GM10266 (cell line): ENCODE data around the gene PXMP4.

Source experiments
- DNase-seq: peaks from one replicate; pipeline ENCODE4 v3.0.0; 2012; ENCODE audit errors: extremely low spot score
- TF ChIP-seq, protein P1 (sequence below): IDR thresholded peaks from 2 replicates; pipeline ENCODE4 v1.5.1; 2012; ENCODE audit warnings: mild to moderate bottlenecking, low read depth; ENCODE audit not compliant: control insufficient read depth, insufficient read depth; ENCODE audit errors: missing control alignments

PXMP4 gene

GRCh38 chr20:33719989-33720709 is at the start of gene PXMP4:
PXMP4 (minus strand) TSS chr20:33720310; CDS start chr20:33720207, 103 bp downstream.
- peak; percentile 96 for DNase-seq
- TF ChIP-seq, protein P1, sequence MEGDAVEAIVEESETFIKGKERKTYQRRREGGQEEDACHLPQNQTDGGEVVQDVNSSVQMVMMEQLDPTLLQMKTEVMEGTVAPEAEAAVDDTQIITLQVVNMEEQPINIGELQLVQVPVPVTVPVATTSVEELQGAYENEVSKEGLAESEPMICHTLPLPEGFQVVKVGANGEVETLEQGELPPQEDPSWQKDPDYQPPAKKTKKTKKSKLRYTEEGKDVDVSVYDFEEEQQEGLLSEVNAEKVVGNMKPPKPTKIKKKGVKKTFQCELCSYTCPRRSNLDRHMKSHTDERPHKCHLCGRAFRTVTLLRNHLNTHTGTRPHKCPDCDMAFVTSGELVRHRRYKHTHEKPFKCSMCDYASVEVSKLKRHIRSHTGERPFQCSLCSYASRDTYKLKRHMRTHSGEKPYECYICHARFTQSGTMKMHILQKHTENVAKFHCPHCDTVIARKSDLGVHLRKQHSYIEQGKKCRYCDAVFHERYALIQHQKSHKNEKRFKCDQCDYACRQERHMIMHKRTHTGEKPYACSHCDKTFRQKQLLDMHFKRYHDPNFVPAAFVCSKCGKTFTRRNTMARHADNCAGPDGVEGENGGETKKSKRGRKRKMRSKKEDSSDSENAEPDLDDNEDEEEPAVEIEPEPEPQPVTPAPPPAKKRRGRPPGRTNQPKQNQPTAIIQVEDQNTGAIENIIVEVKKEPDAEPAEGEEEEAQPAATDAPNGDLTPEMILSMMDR: no peak

DNA sequence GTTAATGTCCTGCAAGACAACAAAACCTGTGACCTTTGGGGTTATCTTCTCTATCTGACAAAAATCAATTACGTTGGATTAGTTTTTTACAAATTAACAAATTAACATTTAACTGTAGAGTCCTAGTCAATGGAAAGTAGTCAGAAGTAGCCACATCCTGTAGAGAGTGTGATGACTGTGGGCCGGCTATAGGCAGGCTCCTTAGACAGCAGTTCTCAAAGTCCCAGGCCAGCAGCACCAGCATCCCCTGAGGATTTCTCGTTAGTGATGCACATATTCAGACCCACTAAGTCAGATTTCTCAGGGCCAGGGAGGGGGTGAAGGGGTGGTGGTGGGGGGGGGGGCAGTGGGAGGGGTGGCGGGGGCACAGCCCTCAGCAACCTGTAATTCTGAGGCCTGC is 48.9 kb upstream of the PXMP4 start:
- TF ChIP-seq, protein P1: no peak
- DNase-seq: no peak

GRCh38 chr20:33767777-33768138 is 47.6 kb upstream of the PXMP4 start:
- DNase-seq: no peak
- TF ChIP-seq, protein P1: no peak

DNA sequence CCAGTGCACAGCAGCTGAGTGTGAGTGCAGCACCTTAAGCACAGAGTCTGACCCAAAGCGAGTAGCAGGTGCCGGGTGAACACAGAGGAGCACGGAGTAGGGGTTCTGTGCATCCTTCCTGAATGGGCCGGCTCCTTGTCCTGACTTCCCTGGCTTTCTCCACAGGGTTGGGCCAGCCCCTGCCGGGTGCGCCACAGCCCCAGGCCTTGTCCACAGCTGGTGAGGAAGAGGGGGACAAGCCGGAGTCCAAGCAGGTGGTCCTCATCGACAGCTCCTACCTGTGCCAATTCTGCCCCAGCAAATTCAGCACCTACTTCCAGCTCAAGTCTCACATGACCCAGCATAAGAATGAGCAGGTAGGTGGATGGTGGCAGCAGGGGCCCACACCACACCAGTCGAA is 46.6 kb upstream of the PXMP4 start:
- DNase-seq: no peak

DNA sequence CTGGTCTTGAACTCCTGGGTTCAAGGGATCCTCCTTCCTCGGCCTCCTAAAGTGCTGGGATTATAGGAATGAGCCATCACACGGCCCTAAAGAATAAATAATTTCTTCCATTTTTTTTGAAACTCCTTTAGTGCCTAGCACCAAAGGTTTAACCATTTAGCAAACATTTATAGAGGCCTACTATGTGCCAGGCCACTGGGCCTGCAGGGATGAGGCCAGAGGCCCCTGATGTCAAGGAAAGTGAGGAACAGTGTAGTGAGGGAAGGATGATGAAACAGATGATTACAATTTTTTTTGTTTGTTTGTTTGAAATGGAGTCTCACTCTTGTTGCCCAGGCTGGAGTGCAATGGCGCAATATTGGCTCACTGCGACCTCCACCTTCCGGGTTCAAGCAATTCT is 45.5 kb upstream of the PXMP4 start:
- DNase-seq: no peak
- TF ChIP-seq, protein P1: no peak

More for the DNA sequence above, 46.6 kb upstream of the PXMP4 start:
- TF ChIP-seq, protein P1: no peak

DNA sequence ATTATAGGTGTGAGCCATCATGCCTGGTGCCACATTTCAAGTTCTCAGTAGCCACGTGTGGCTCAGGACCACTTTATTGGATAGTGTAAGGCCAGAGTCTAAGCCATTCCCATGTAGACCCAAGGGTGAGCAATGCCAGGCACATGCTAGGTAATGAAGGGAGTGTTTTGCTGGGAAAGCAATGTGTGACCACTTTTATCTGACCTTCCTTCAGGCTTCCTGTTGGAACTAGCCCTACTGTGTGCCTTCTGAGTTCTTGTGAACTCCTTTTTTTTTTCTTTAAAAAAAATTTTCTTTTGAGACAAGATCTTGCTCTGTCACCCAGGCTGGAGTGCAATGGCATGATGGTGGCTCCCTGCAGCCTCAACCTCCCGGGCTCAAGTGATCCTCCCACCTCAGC is 45.0 kb upstream of the PXMP4 start:
- no peak for DNase-seq
- TF ChIP-seq, protein P1: no peak

DNA sequence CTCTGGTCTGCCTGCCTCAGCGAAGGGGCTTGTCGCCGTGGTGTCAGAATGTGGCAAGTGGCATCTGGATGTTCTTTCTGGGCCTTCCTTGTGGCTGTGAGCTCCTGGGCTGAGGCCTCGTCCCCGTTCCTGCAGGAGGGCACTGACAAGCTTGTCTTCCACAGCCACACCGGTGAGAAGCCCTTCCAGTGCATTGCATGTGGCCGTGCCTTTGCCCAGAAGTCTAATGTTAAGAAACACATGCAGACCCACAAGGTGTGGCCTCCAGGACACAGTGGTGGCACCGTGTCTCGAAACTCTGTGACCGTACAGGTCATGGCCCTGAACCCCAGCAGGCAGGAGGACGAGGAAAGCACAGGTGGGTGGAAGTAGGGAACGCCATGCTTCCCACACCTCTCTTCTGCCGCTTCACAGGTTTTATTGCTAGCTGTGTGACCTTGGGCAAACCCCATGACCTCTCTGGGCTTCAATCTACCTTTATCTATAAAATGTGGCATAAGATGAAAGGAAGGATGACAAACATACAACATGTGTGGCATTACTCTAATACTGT is 41.7 kb upstream of the PXMP4 start:
- TF ChIP-seq, protein P1: no peak
- no peak for DNase-seq
